ENCODE data around the gene PCSK5. TPM values are rescaled to one million over a fixed set of nuclear protein-coding genes. Genes with fewer than 3 reads are reported as not detected.

PCSK5 gene
- total and polyA plus RNA-seq, 2 donors (not counting 3 experiments of a cell fraction or from before 2014, with no cell fraction given) = 2.6 to 4.8 TPM

DNA sequence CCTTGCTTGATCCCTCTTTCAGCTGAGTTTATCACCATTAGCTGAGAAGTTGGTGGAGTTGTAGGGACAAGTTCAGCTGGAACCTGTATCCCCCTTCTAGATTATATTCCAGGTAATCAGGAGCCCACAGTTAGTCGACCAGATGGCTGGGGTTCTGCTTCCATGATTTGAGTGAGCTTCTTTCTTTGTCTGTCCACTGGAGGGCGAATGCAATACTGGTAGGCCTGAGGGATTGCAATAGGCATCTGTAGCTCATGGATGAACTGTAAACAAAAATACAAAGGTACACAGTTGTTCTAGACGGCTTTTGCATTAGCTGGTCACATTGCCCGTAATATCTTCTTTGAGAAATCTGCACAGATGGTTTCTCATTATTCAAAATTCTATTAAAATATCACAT is 88.9 kb downstream of the PCSK5 start:
- DNase-seq (ENCODE audit: low read depth, low spot score) (no peak), FAIRE-seq (no peak)
- CTCF ChIA-PET = interaction anchor here (0.7 to 2.6 kb wide), 15 partner anchors 9 to 427 kb away, joined by 3 to 40 read pairs (median 5); no protein-coding TSS in a partner anchor
- H3K27me3 ChIP-seq (ENCODE audit: control insufficient read depth in 2 of 2, insufficient read depth in 2 of 2, low read length in 2 of 2) = no peaks in the 10 kb centered on the region
- H3K79me2 ChIP-seq (ENCODE audit: control insufficient read depth, insufficient read depth, low read length) = no peaks in the 10 kb centered on the region
- no peaks in the 10 kb centered on the region for H3K36me3 ChIP-seq (ENCODE audit: control insufficient read depth in 2 of 2, extremely low read depth in 1 of 2, insufficient read depth in 2 of 2, low read length in 2 of 2)
- no peaks in the 10 kb centered on the region for H3K4me1 ChIP-seq (ENCODE audit: control insufficient read depth, extremely low read depth, insufficient read depth, low read length)
- no peak overlapping the region for H3K9ac ChIP-seq (replicated peaks; ENCODE audit: extremely low read depth, insufficient read depth, low read length)
- intact Hi-C loops (cut with micrococcal nuclease) = loop anchor here (2.0 kb wide), 1 partner anchor 323 kb away; no protein-coding TSS in a partner anchor
- no peak overlapping the region for H3K4me2 ChIP-seq (ENCODE audit: insufficient read depth, low read length)
- no peaks in the 10 kb centered on the region for H4K20me1 ChIP-seq (replicated peaks; ENCODE audit: control insufficient read depth, extremely low read depth, insufficient read depth, low read length)
- TF ChIP-seq, protein P1, sequence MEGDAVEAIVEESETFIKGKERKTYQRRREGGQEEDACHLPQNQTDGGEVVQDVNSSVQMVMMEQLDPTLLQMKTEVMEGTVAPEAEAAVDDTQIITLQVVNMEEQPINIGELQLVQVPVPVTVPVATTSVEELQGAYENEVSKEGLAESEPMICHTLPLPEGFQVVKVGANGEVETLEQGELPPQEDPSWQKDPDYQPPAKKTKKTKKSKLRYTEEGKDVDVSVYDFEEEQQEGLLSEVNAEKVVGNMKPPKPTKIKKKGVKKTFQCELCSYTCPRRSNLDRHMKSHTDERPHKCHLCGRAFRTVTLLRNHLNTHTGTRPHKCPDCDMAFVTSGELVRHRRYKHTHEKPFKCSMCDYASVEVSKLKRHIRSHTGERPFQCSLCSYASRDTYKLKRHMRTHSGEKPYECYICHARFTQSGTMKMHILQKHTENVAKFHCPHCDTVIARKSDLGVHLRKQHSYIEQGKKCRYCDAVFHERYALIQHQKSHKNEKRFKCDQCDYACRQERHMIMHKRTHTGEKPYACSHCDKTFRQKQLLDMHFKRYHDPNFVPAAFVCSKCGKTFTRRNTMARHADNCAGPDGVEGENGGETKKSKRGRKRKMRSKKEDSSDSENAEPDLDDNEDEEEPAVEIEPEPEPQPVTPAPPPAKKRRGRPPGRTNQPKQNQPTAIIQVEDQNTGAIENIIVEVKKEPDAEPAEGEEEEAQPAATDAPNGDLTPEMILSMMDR (IDR thresholded peaks at IDR 0.05; ENCODE audit: extremely low read depth in 1 of 2, insufficient read depth in 1 of 2, low read depth in 1 of 2, low read length in 2 of 2) = no peak
- TF ChIP-seq, protein P2, sequence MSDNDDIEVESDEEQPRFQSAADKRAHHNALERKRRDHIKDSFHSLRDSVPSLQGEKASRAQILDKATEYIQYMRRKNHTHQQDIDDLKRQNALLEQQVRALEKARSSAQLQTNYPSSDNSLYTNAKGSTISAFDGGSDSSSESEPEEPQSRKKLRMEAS (IDR thresholded peaks at IDR 0.05; ENCODE audit: insufficient read depth, insufficient read length) = no peak
- TF ChIP-seq POLR2AphosphoS5 (IDR thresholded peaks at IDR 0.05; ENCODE audit: insufficient read depth, low read depth, low read length) (no peak), FOS (IDR thresholded peaks at IDR 0.05; ENCODE audit: borderline replicate concordance, insufficient read depth, low read length) (no peak), POLR2A (IDR thresholded peaks at IDR 0.05; ENCODE audit: low read depth, low read length) (no peak), EZH2 (IDR thresholded peaks at IDR 0.05; ENCODE audit: borderline replicate concordance, low read depth, low read length, severe bottlenecking) (no peak), JUN (IDR thresholded peaks at IDR 0.05; ENCODE audit: borderline replicate concordance, insufficient read depth, insufficient read length, low read depth) (no peak), GATA2 (IDR thresholded peaks at IDR 0.05; ENCODE audit: insufficient read depth, insufficient read length, low read depth, low read length) (no peak), MYC (IDR thresholded peaks at IDR 0.05; ENCODE audit: low read depth, low read length) (no peak)
- dilution Hi-C loops (cut with MboI; ENCODE audit: extremely low pct_ligation_motif_present, low sequenced_read_pairs) = no loop called here
- no TSS peak for BruUV-seq (replicated peaks)
- no peaks in the 10 kb centered on the region for H3K9me3 ChIP-seq (replicated peaks; ENCODE audit: control insufficient read depth, insufficient read depth, low read length)
- H2AFZ ChIP-seq (ENCODE audit: low read depth, low read length) = no peak overlapping the region
- H3K9me1 ChIP-seq (replicated peaks; ENCODE audit: control insufficient read depth, extremely low read depth, insufficient read depth, low read length) = no peaks in the 10 kb centered on the region
- H3K4me3 ChIP-seq (replicated peaks in 1 of 3; ENCODE audit: insufficient read depth in 1 of 3, low read depth in 1 of 3, low read length in 3 of 3) = no peak overlapping the region
- no peak overlapping the region for H3K27ac ChIP-seq (ENCODE audit: insufficient read depth, low read depth, low read length)
- POLR2A ChIA-PET = no interaction called here
